Activated T-helper 9 cell treated with anti-CD3 and anti-CD28 coated beads, Interleukin-2, amount 50 U/mL, for 16 hours (primary cell): ENCODE data around the gene MOV10L1.
A peak's percentile ranks its signal among the peaks of the same experiment; 100 is the strongest.
"Not testable (repeated sequence)": the region's sequence is repeated elsewhere in the genome, so short reads cannot be mapped to it uniquely, and the experiment has no call there.

ENCODE experiments used
- DNase-seq: peaks from one replicate; pipeline ENCODE4 v3.0.0-alpha.2; 2020; ENCODE audit warnings: low read depth

The MOV10L1 gene

GRCh38 chr22:50160947-50161346, 71.1 kb downstream of the MOV10L1 start:
- DNase-seq: no peak

DNA sequence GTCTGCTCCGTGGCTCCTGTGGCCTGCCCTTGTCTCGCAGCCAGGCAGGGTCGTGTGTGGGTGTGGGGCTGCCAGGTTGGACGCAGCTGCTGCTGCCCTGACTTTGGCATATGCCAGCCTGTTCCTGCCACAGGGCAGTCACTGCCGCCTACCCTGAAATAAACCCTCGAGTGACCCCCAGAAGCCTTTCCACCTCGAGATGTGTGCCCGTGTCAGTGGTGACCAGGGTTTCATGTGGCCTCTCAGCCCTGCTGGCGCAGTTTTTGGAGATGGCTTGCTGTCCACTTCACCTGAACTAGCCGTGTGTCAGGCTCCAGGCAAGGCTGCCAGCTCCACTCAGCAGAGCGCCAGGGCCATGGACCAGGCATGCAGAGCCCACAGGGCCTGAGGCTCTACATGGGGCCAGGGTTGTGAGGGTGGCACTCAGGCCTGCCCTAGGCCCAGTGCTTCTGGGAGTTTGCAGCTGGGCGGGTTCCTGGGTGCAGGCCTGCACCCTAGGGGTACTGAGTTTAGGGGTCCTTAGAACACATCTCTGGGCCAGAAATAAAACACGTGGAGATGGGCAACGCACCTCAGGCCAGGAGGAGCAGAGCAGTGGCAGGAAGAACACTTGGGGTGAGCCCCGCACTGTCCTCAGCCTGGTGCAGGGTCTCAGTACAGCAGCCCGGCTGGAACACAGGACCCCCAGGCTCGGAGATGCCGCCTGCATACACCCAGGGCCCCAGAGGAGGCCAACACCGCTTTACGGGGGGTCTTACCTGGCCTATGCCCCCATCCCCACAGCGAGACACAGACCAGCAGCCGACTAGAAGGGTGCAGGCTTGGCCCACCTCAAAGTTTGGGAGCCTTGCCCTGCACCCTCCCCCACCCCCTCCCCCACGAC, 71.9 kb downstream of the MOV10L1 start:
- no peak for DNase-seq

- DNase-seq: no peak
These were observed 72.7 kb downstream of the MOV10L1 start for GRCh38 chr22:50162391-50162956.

- no peak for DNase-seq
These were observed 75.8 kb downstream of the MOV10L1 start for GRCh38 chr22:50165436-50166123.

- no peak for DNase-seq
These were observed 78.1 kb downstream of the MOV10L1 start for GRCh38 chr22:50167689-50168489.

- not testable (repeated sequence) for DNase-seq
These were observed 78.8 kb downstream of the MOV10L1 start for GRCh38 chr22:50168490-50169180.

DNA sequence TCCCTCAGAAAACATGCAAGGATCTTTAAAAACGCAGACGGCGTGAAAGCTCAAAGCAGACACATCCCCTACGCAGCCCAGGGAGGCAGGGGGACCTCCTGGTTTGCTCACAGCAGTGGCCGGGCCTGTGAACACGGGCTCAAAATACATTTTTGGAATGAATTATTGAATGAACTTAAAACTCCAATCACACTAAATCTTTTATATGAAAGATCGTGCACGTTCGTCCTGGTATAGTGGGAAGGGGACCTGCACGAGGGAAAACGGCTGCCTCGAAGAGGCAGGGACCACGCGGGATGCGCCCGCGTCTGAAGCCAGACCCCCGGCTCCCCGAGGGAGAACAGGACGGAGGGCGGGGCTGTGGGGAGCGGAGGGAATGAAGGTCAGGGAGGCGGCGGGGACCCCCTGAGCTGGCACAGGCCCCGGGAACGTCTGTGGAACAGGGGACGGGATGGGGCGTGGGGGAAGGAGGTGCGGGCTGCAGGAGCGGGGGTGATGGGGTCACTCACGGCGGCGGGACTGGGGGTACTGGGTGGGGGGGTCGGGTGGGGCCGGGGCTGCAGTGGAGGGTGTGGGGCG, 79.5 kb downstream of the MOV10L1 start:
- DNase-seq: no peak

DNA sequence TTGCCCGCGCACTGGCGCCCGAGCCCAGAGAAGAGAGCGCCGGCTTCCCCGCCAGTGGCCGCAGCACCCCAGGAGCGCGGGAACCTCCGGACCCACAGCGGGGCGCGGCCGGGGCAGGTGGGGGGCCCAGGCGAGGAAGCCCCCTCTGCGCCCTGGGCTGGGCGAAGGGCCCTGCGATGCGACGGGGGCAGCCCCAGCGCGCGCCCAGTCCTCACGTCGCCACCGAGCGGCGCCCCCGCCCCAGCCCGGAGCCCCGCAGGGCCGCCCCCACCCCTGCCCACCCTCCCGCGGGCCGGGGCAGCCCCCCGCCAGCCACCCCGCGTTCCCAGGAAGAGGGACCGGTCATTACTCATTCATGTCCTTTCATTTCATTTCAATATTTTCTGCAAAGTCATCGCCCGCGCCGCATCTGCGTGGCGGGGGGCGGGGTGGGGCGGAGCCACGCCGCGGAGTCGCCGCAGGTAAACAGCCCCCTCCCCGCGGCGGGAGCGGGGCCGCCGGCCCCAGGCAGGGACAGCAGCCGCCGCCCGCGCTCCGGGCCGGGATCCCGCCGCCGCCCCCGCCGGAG, 80.1 kb downstream of the MOV10L1 start:
- peak; percentile 44 for DNase-seq

- DNase-seq: no peak
These were observed 80.9 kb downstream of the MOV10L1 start, which contains the start of gene PANX2 for GRCh38 chr22:50170453-50171318. PANX2 (plus strand) TSS chr22:50170731; CDS start chr22:50170731, 0 bp downstream.

DNA sequence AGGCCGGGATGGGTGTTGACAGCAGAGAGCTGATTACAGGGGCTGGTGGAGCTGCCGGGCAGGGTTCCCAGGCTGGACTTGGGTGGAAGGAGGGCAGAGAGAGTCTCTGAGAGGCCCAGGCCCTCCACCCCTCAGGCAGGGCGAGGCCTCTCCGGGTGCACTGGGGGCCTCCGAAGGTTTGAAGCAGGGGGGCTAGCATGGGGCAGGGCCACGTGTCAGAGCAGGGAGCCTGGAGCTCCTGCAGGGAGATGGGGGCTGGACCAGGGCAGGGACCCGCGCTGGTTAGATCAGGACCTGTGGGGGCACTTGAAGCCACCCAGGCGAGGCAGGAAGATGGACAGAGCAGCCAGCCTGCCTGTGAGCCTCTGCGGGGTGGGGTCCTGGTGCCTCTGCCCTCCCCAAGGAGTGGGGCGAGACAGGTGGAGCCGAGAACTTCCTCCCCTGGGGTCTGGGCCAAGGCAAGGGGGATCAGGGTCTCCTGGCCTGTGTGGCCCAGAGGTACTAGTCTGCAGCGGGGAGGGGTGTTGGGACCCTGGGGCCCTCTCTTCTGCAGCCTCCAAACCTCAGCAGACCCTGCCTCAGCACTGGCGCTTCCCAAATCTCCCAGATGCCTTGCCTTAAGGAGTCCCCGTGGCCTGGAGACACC, 81.6 kb downstream of the MOV10L1 start:
- no peak for DNase-seq

DNA sequence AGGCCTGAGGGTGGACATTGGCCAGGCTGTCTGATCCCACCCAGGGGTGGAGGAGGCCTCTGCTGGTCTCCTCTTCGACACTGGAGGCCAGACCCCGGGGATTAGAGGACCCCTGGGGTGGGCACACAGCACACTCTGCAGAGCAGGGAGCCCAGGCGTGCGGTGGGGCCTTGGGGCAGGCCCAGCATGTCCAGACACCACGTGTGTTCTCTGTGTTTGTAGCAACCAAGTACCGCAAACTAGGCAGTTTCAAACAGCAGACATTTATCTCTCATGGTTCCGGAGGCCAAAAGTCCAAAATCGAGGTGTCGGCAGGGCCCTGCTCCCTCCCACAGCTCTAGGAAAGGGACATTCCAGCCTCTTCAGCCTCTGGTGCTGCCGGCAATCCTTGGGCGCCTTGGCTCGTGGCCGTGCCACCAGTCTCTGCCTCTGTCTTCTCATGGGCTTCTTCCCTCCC, 82.2 kb downstream of the MOV10L1 start:
- DNase-seq: no peak

DNA sequence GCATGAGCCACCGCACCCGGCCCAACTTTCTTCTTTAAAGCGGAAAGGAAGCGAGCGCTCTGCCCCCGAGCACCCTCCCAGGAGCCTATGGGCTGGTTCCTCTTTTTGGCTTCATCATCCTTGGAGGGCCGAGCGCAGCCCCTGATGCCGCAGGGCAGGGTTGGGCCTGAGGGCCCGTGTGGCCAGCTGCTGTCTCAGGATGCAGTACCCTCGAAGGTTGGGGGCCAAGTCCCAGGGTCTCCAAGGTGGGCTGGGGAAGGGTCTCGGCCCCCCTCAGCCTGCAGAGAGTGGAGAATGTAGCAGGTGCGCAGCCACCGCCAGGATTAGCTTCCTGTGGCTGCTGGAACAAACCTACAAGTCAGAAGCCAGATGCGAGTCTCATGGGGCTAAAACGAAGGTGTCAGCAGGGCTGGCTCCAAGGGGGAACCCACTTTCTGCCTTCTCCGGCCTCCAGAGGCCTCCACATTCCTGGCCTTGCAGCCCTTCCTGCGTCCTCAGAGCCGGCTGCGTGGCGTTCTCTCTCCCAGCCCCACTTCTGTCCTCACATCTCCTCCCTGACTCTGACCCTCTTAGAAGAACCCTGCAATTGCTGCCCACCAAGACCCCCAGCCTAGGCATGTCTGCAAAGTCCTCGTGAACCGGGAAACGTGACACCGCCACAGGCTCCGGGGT, 83.6 kb downstream of the MOV10L1 start:
- DNase-seq: no peak

DNA sequence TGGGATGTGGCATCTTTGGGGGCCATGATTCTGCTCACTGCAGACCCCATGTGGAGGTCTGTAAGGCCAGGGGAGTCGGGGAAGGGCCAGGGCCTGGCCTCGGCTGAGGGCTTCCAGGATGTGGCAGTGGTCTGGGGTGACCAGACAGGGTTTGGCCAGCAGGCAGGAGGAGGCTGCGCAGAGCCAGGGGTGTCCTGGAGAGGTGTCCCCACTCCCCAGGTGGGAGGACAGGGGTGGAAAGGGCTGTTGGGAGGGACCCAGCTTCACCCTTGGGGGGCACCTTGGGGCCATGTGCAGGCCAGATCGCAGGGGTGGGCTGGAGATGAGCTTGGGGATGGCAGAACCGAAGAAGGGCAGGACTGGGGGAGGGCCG, 84.2 kb downstream of the MOV10L1 start:
- DNase-seq: no peak

- DNase-seq: no peak
These were observed 84.8 kb downstream of the MOV10L1 start for GRCh38 chr22:50174382-50175190.

DNA sequence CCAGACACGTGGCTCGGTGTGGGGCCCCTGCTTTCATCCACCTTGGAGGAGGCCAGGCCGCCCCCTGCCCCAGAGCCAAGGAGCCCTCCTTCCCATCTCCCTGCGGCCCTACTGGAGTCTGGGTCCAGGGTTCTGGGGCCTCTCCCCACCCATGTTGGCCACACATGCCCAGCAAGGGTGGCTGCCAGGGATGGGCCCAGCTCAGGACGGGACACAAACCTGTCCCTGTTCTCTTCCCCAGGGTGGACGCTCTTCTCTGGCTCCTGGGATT, 85.3 kb downstream of the MOV10L1 start:
- DNase-seq: no peak

DNA sequence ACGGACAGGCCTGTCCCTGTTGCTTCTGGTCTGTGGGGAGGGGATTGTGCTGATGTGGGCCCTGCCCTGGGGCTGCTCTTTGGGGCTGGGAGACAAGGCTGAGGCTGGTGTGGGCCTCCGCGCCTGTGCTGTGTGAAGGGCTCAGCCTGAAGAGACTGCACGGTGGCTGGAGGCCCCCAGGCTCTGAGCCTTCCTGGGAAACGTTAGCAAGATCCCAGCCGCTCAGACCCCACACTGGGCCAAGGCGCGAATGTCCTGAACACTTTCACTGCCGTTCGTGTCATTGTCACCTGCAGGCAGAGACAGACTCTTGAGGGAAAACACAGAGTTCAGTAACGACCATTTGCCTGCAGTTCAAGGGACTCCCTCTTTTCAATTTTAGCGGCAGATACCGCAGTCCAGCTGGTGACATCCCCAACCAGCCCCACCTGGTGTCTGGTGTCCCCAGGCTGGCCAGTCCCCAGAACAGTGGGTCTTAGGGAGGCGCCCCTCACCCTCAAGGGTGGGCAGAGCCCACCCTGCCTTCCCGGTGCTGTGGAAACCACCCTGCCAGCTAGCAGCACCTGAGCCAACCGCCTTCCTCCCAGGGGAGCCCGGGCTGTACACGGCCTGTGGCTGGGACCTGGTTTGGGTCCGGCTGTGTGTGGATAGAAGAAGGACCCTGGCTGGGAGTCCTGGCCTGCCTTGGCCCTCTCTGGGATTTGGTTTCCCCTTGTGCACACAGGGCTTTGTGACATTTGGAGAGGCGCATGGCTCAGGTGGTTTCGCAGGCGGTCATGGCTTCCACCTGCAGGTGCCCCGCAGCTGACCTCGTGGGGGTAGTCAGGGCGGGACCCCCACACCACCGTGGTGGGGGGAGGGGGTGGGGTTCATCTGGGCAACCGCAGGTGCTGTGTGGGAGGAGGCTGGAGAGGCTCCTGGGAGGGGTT, 86.4 kb downstream of the MOV10L1 start:
- no peak for DNase-seq
